Right lobe of liver (tissue), 4 donors: Measurements from ENCODE around the gene HPCAL4.

ENCODE experiments used
- POLR2A ChIP-seq: fragments of 450-650 bp; IDR thresholded peaks from one replicate; pipeline ENCODE4 v1.6.1; 2017; ENCODE audit warnings: antibody characterized with exemption, mild to moderate bottlenecking
- TF ChIP-seq, protein P1 (sequence below), 4 donors: fragments of 200-600 bp in 3 of 4; fragments of 450-650 bp in 1 of 4; IDR thresholded peaks; one replicate each; pipeline versions ENCODE4 v1.5.1 to v1.8.0; 2016 to 2022; ENCODE audit warnings: antibody characterized with exemption in 4 of 4, mild to moderate bottlenecking in 2 of 4
- donor health status: DM: no; HTN: no; CAD: no.
- donor health status: DM: no; HTN: no; CAD: no.
- donor health status: DM: no; HTN: yes; CAD: no.

DNA sequence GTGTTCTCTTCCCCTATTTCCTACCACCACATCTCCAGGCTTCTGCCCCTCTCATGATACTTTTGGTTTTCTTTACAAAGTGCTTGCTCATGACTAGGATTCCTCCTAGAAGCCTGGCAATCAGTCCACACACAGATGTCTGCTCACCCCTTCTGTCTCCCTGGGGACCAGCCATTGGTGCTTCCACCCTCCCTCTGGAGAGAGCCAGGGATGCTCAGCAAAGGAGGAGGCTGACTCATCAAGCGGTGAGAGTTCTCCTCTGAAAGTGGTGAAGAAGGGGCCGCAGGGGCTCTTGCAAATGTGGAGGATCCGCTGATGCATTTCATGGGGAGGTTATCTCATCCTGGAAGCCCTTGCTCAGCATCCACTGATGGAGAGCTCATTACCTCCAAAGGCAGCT, 33.8 kb downstream of the HPCAL4 start:
- TF ChIP-seq, protein P1, sequence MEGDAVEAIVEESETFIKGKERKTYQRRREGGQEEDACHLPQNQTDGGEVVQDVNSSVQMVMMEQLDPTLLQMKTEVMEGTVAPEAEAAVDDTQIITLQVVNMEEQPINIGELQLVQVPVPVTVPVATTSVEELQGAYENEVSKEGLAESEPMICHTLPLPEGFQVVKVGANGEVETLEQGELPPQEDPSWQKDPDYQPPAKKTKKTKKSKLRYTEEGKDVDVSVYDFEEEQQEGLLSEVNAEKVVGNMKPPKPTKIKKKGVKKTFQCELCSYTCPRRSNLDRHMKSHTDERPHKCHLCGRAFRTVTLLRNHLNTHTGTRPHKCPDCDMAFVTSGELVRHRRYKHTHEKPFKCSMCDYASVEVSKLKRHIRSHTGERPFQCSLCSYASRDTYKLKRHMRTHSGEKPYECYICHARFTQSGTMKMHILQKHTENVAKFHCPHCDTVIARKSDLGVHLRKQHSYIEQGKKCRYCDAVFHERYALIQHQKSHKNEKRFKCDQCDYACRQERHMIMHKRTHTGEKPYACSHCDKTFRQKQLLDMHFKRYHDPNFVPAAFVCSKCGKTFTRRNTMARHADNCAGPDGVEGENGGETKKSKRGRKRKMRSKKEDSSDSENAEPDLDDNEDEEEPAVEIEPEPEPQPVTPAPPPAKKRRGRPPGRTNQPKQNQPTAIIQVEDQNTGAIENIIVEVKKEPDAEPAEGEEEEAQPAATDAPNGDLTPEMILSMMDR (IDR thresholded peaks at IDR 0.05): no peak
- no peak for TF ChIP-seq POLR2A
